ENCODE data around the gene LEMD2.

Gene LEMD2

GRCh38 chr6:33803571-33804053 is 14.7 kb upstream of the LEMD2 start, which contains the start of gene MLN:
Gene MLN, minus strand, starts transcription at chr6:33804003. Its CDS starts 2,840 bp downstream, at chr6:33801163.
- ChIA-PET POLR2A (no interaction called here), CTCF (interaction anchor here (1.0 kb wide), 1 partner anchor 8 kb away, joined by 4 read pairs; no protein-coding TSS in a partner anchor)
- H3K4me3 ChIP-seq (ENCODE audit: low read depth, low read length): no peak within 1 kb of the TSS
- no peak for DNase-seq (ENCODE audit: low read depth, low spot score)
- TF ChIP-seq CTCF (IDR thresholded peaks at IDR 0.05; ENCODE audit: insufficient read depth, low read length, missing control alignments): no peak

GRCh38 chr6:33802186-33802958 is 13.4 kb upstream of the LEMD2 start:
- TF ChIP-seq CTCF (IDR thresholded peaks at IDR 0.05; ENCODE audit: insufficient read depth, low read length, missing control alignments): no peak
- POLR2A ChIA-PET: interaction anchor here (1.0 kb wide), 1 partner anchor 21 kb away, joined by 3 read pairs; no protein-coding TSS in a partner anchor
- CTCF ChIA-PET: interaction anchor here (0.8 to 1.0 kb wide), 2 partner anchors 9 to 11 kb away, joined by 4 read pairs; no protein-coding TSS in a partner anchor
- DNase-seq (ENCODE audit: low read depth, low spot score): no peak
- no peak overlapping the region; the same call in 1 of the 2 replicates for H3K4me3 ChIP-seq (ENCODE audit: low read depth, low read length)

GRCh38 chr6:33801611-33802010 is 12.7 kb upstream of the LEMD2 start:
- no peak overlapping the region for H3K4me3 ChIP-seq (ENCODE audit: low read depth, low read length)
- no peak for TF ChIP-seq CTCF (IDR thresholded peaks at IDR 0.05; ENCODE audit: insufficient read depth, low read length, missing control alignments)
- CTCF ChIA-PET: interaction anchor here (0.8 kb wide), 1 partner anchor 11 kb away, joined by 4 read pairs; no protein-coding TSS in a partner anchor
- no peak for DNase-seq (ENCODE audit: low read depth, low spot score)
- POLR2A ChIA-PET: interaction anchor here (1.0 kb wide), 1 partner anchor 22 kb away, joined by 3 read pairs; no protein-coding TSS in a partner anchor

- no peak for TF ChIP-seq CTCF (IDR thresholded peaks at IDR 0.05; ENCODE audit: insufficient read depth, low read length, missing control alignments)
- POLR2A ChIA-PET: no interaction called here
- no peak overlapping the region for H3K4me3 ChIP-seq (ENCODE audit: low read depth, low read length)
- no peak for DNase-seq (ENCODE audit: low read depth, low spot score)
- CTCF ChIA-PET: interaction anchor here (0.6 to 1.2 kb wide), 4 partner anchors 29 to 354 kb away, joined by 3 read pairs; partner anchors contain the start of gene UQCC2
Observed at GRCh38 chr6:33800248-33800969, 11.5 kb upstream of the LEMD2 start.

GRCh38 chr6:33799454-33800113 is 10.7 kb upstream of the LEMD2 start:
- no peak for TF ChIP-seq CTCF (IDR thresholded peaks at IDR 0.05; ENCODE audit: insufficient read depth, low read length, missing control alignments)
- ChIA-PET CTCF (interaction anchor here (1.2 to 1.5 kb wide), 4 partner anchors 28 to 346 kb away, joined by 3 read pairs; partner anchors contain the start of genes GRM4 and UQCC2), POLR2A (no interaction called here)

More at GRCh38 chr6:33799454-33800113, 10.7 kb upstream of the LEMD2 start:
- no peak for DNase-seq (ENCODE audit: low read depth, low spot score)
- H3K4me3 ChIP-seq (ENCODE audit: low read depth, low read length): no peak overlapping the region

Data from AG04449 (cell line).